ENCODE results near the gene PIK3R2.

Gene PIK3R2

GRCh38 chr19:18174983-18175382 lies 22.0 kb downstream of the PIK3R2 start:
- DNase-seq: no peak

GRCh38 chr19:18176367-18177310 lies 23.7 kb downstream of the PIK3R2 start:
- DNase-seq: no peak

DNA sequence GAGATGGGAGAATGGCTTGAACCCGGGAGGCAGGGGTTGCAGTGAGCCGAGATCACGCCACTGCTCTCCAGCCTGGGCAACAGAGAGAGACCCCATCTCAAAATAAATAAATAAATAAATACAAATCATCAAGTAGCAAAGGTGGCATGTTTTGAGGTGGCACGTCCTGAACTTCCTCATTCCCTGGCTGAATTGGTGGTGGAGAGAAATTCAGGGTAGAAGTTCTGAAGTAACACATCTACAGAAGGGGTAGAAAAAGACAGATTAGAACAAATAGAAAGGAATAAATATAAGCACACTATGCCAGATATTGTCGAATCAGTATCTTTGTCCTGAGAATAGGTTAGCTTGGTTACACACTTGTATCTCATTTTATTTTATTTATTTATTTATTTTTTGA lies 27.0 kb downstream of the PIK3R2 start:
- DNase-seq: no peak

- no peak for DNase-seq
Observed at GRCh38 chr19:18183529-18183928, 30.6 kb downstream of the PIK3R2 start.

- no peak for DNase-seq
Observed at GRCh38 chr19:18185538-18185937, 32.6 kb downstream of the PIK3R2 start.

DNA sequence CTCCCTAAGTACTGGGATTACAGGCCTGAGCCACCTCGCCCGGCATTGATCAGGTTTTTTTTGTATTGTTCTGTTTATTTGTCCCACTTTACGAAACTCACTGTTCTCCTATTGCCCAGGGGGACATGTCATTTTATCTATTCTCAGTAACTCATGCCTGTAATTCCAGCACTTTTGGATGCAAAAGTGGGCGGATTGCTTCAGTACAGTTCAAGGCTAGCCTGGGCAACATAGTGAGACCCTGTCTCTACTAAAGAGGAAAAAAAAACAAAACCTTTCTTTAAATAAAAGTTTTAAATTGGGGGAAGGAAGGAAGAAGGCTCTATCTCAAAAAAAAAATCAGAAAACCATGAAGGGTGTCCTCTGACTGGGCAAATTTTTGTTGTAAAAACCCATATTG lies 37.3 kb downstream of the PIK3R2 start:
- DNase-seq: no peak

DNA sequence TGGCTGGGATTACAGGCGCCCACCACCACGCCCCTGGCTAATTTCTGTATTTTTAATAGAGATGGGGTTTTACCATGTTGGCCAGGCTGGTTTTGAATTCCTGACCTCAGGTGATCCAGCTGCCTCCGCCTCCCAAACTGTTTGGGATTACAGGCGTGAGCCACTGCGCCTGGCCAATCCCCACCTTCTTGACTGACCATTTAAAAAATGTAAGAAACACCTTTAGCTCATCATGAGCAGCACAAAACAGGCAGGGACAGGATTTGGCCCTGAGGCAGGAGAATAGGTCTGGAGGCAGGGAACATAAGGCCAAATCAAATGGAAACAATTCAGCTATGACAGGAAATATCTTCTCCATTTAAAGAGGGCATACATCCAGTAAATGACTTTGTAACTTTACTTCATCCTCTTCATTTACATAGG lies 38.7 kb downstream of the PIK3R2 start:
- DNase-seq: no peak

DNA sequence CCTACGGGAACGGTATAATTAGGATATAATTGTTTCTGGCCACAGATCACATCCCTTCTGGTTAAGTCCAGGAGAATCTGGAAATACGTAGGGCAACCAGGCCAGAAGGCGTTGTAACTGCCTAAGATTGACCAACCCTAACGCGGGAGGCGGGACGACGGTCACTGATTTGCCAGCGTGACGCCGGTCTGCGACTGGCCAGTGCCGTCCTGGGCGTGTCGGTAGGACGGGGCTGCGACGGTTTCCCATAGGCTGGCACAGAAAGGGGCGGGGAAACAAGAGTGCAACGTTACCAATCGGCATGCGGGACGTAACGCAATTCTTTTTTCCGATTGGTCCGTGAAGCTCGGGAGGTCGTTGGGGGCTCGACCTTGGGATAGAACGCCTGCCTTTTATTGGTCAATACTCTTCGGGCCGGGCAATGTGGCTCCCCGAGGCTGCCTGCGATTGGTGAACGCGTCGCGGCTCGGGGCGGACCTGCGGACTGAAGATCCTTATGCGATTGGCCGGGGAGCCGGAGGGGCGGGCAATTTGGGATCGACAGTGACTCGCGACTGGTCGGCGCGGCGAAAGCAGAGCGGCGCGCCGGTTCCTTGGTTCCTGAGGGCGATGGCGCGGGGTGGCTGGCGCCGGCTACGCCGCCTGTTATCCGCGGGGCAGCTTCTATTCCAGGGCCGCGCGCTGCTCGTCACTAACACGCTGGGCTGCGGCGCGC lies 39.9 kb downstream of the PIK3R2 start, which contains the start of gene MPV17L2:
Gene MPV17L2, plus strand, starts transcription at position 546 of the 715 bp plus-strand sequence. Its CDS starts 64 bp downstream, at position 610.
- peak; percentile 99 for DNase-seq

GRCh38 chr19:18193388-18194180 lies 40.6 kb downstream of the PIK3R2 start:
- no peak for DNase-seq

DNA sequence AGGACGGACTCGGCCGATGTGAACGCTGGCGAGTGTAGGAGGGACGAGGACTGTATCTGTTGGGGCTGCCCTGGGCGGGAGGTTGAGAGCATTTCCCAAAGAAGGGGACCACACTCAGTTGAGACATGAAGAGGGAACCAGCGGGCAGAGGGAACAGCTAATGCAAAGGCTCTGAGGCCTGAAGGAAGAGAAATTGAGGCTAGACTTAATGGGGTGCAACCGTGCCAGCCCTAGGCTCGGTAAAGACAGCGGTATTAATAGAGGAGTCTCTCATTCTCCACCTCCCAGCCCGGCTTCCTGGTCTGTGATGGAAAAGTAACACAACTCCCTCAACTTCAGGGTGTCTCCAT lies 41.2 kb downstream of the PIK3R2 start:
- DNase-seq: no peak

DNA sequence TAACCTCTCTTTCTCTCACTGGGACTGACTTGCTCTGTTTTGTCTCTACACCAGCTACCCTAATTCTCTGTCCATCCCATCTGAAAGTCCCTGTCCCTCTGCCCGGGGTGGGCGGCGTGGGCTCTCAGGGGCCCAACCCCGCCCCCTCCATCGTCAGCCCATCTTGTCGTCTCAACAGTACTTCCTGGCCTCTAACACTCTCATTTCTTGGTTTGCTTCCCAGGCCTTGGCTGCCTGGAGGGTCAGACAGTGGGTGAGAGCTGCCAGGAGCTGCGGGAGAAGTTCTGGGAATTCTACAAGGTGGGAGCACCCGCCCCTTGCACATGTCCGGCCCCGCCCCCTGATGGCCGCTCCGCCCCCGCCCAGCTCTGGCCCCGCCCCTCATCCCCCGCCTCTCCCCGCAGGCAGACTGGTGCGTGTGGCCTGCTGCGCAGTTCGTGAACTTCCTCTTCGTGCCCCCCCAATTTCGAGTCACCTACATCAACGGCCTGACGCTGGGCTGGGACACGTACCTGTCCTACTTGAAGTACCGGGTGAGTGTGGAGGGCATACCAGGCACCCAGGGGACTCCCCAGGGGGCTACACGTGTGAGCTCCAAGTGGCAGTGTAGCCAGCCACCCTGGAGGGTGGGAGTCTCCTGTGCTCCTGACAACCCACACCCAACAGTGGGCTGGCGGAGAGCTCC lies 41.7 kb downstream of the PIK3R2 start:
- no peak for DNase-seq

DNA sequence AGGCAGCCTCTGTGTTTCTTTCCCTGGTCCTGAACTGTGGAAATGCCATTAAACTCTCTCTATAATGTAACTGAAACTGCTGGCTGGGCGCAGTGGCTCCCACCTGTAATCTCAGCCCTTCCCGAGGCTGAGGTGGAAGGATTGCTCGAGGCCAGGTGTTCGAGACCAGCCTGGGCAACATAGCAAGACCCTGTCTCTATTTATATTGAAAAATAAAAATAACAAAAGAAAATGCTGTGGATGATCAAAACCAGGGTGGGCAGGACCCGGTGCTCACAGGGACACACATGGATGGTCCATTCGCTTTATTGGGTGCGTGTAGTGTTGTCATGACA lies 43.5 kb downstream of the PIK3R2 start:
- DNase-seq: no peak

- no peak for DNase-seq
Observed at GRCh38 chr19:18197306-18197705, 44.3 kb downstream of the PIK3R2 start.

DNA sequence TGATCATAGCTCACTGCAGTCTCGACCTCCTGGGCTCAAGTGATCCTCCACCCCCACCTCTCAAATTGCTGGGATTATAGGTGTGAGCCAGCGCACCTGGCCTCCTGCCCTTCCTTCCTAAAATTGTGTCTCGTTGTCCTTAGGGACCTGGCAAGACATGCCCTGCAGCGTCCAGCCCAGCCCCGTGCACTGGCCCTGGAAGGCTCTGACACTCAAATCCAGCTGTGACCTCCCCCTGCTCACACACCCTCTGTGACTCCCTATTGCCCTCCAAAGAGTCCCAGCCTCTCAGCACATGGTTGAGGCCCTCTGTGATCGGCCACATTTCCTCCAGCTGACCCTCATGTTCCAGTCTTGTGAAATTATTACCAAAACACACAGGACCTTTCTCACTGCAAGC lies 45.0 kb downstream of the PIK3R2 start:
- DNase-seq: no peak

DNA sequence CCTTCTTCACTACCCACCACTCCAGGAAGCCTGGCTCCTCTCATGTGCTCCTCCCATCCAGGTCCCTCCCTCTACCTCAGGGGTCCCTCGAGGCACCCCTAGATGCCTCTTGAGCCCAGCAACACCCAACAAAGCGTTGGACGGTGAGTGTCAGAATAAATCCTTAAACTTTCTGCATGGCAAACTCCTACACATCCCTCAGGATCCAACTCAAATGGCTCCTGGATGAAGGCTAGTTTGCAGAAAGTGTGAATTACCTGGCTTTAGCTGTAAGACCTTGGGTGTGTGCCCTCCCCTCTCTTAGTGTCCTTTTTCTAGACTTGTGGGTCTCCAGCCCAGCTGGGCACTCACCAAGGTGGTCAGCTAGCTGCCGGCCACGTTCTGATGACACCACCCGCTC lies 45.4 kb downstream of the PIK3R2 start:
- no peak for DNase-seq

DNA sequence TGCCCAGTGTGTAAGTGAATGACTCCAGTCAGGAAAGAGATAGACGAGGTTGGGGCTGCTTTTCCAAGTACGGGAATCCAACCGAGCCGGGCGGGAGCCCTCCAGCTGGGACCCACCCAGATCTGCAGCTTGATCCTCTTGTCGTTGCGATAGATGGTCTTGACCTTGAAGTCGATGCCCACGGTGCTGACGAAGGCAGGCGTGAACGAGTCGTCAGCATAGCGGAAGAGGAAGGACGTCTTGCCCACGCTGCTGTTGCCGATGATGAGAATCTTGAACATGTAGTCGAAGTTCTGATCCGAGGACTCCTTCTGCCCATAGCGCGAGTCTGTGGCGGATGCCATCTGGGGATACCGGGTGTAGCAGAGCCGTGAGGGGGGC lies 49.4 kb downstream of the PIK3R2 start:
- no peak for DNase-seq

DNA sequence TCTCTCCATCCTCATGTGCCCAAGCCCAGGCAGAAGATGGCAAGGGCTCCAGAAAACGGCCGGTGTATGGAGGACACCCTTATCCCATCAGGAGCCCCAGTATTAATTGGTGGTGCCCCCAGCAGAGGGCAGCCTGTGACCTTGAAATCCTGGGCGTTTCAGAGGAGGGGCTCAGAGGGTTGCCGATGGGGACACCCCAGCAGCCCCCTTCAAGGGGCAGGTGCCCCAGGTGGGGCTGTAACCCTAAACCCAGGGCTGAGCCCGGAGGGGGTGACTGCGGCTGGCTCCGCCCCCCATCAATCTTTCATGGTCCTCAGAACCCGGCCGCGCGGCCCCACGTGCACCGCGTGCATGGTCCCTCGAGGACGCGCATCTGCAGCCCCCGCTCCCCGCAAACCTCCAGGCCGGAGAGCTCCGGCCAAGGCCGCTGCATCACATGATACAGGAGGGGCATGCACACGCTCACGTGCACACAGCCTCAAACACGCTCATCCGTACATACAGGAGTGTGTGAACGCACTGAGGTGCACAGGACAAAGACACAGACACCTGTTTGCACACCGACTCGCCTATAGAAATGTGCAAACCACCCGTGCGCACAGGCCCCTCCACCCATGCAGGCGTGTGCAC lies 49.9 kb downstream of the PIK3R2 start:
- peak; percentile 10 for DNase-seq

DNA sequence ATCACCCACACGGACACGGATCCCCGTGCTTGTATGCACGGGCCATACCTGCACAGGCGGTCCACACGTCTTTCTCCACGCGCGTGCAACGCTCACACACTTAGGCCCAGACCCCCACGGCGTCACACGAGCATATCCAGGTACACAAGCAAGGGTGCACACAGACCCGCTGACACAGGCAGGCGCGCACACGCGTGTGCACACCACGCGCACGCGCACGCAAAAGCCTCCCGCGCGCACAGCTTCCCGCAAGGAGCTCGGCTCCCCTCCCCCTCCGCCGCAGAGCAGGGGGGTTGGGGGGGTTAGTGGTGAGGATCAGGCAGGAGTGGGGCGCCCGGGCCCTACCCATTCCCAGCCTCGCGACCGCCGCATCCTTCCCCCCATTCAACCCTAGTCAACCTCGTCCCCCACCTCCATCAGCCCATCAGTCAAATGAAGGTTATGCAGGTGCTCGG lies 50.5 kb downstream of the PIK3R2 start:
- DNase-seq: no peak

DNA sequence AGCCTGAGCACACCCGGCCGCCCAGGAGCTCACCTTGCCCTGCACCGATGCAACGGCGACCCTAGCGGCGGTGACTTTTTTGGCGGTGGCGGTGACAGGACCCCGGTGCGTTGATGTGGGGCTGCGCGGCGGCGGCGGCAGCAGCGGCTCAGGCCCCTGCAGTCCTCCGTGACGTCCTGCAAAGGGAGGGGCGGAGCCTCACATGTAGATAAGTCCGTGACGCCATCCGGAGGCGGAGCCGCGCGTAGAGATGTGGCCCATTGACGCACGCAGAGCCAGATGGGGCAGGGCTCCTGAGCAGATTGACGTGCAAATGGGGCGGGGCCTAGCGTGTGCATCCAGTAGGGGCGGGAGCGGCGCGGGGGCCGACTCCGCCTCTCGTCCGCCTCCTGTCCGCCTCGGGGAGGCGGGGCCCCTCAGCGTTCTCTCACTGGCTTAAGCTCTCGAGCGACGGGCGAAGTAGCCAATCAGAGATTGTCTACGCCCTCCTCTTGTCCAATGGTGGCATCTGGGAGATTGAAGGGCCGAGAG lies 51.0 kb downstream of the PIK3R2 start, which contains the start of gene RAB3A:
Gene RAB3A, minus strand, starts transcription at position 180 of the 531 bp plus-strand sequence. CDS start 1,302 bp downstream, outside the sequence.
- DNase-seq: peak; percentile 99

DNA sequence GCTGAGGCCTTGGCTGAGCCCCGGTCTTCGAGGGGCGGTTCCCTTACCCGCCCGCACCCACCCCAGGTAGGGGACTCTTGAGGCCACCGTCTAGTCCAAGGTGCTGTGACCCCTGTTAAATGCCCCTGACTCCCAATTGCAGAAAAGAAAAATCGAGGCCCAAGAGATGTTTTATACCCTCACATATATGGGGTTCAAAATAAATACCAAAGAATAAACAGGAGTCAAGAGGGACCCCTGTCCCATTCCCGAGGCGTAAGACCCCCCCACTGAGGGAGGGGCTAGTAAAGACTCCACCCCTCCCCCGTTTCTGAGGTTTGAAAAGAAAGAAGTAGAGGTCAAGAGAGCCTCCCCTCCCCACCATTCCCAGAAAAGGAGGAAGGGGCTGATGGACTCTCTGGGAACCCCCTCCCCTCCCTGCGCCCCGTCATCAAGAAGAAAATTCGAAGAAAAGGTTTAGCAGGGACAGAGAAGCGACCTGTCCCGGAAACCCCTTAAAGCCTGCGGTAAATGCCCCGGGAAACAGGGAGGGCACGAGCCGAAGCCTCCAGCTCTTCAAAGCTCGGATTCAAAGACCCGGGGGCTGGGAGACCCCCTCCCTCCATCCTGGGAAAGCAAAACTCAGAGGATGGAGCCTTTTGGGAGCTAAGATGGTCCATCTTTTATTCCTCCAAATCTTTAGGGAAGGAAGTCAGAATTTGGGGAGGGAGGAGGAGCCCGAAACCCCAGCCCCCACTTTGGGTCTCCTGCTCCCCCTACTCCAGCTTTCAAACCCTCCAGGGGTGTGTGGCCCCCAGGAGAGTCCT lies 51.6 kb downstream of the PIK3R2 start:
- DNase-seq: no peak
